Stimulated activated naive CD8-positive, alpha-beta T cell treated with anti-CD3 and anti-CD28 coated beads, Interleukin-15, amount 100 ng/mL, for 72 hours (primary cell): ENCODE measurements around the gene ETV3.

Experiments
- ATAC-seq: fragments of 150-1000 bp; cut with Tn5 transposase; 2 replicates; pipeline ENCODE4 v1.10.0; 2021; ENCODE audit warnings: mild to moderate bottlenecking, moderate library complexity
- DNase-seq, 2 donors: peaks; one replicate each; pipeline ENCODE4 v3.0.0; 2021 to 2022
- H3K27ac Mint-ChIP-seq, 2 donors: one replicate each; pipeline ENCODE4 v1.8.0; 2022; ENCODE audit warnings: mild to moderate bottlenecking in 2 of 2, mixed read lengths in 2 of 2, moderate library complexity in 2 of 2
- H3K27me3 Mint-ChIP-seq: one replicate; pipeline ENCODE4 v1.8.0; 2022; ENCODE audit warnings: mixed read lengths
- H3K4me1 Mint-ChIP-seq: one replicate; pipeline ENCODE4 v1.8.0; 2022; ENCODE audit warnings: mild to moderate bottlenecking, mixed read lengths
- H3K4me3 Mint-ChIP-seq, 2 donors: one replicate each; pipeline ENCODE4 v1.8.0; 2022; ENCODE audit warnings: mild to moderate bottlenecking in 2 of 2, mixed read lengths in 2 of 2, moderate library complexity in 1 of 2
- H3K9me3 Mint-ChIP-seq, 2 donors: one replicate each; pipeline ENCODE4 v1.8.0; 2022; ENCODE audit warnings: mixed read lengths in 2 of 2

Gene ETV3

GRCh38 chr1:157170677-157171515 lies 32.7 kb upstream of the ETV3 start:
- ATAC-seq (no peak), DNase-seq (peak; percentile 36 to 41)
- Mint-ChIP-seq H3K27ac (no peak overlapping the region), H3K4me1 (peaks cover 5% of the 10 kb centered on the region), H3K4me3 (no peak overlapping the region), H3K27me3 (peaks cover 26% of the 10 kb centered on the region), H3K9me3 (no peaks in the 10 kb centered on the region)

GRCh38 chr1:157168015-157168414 lies 29.8 kb upstream of the ETV3 start:
- no peak overlapping the region for H3K27ac Mint-ChIP-seq
- DNase-seq: no peak
- no peaks in the 10 kb centered on the region for H3K9me3 Mint-ChIP-seq
- H3K4me1 Mint-ChIP-seq: peaks cover 10% of the 10 kb centered on the region
- no peak for ATAC-seq
- no peak overlapping the region for H3K4me3 Mint-ChIP-seq
- peaks cover 37% of the 10 kb centered on the region for H3K27me3 Mint-ChIP-seq

DNA sequence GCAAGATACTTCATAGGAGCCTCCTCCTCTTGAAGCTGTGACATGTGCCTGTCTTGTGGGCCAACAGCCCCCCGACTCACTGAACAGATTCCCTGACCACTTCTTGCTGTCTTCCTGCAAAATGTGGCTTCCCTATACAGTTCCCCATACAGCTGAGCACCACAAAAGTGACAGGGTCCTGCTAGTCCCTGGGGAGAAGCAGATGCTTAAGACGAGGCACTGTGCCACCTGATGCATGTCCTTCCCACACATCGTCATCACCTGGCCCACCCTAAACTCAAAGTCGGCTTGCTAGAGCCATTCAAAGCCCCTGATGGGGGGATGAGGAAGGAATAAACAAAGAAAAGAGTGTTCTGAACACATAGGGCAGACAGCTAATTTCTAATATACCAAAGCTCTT lies 29.2 kb upstream of the ETV3 start:
- Mint-ChIP-seq H3K4me3 (no peak overlapping the region), H3K4me1 (peaks cover 8% of the 10 kb centered on the region), H3K9me3 (no peaks in the 10 kb centered on the region), H3K27ac (no peak overlapping the region), H3K27me3 (peaks cover 37% of the 10 kb centered on the region)
- DNase-seq (no peak), ATAC-seq (no peak)

- ATAC-seq: no peak
- H3K27ac Mint-ChIP-seq: no peak overlapping the region
- H3K4me3 Mint-ChIP-seq: no peak overlapping the region
- H3K4me1 Mint-ChIP-seq: peaks cover 8% of the 10 kb centered on the region
- no peaks in the 10 kb centered on the region for H3K9me3 Mint-ChIP-seq
- no peak for DNase-seq
- H3K27me3 Mint-ChIP-seq: peaks cover 33% of the 10 kb centered on the region
Observed at GRCh38 chr1:157166590-157166989, 28.4 kb upstream of the ETV3 start.

GRCh38 chr1:157163273-157164127 lies 25.3 kb upstream of the ETV3 start:
- peaks cover 20% of the 10 kb centered on the region for H3K27me3 Mint-ChIP-seq
- ATAC-seq: peak; percentile 74
- peaks cover 8% of the 10 kb centered on the region for H3K4me1 Mint-ChIP-seq
- peak overlapping the region; percentile 59 to 77 for H3K4me3 Mint-ChIP-seq
- peak; percentile 71 to 74 for DNase-seq
- peak overlapping the region in 1 of 2 donors; percentile 55 for H3K27ac Mint-ChIP-seq
- H3K9me3 Mint-ChIP-seq: no peaks in the 10 kb centered on the region

GRCh38 chr1:157162345-157162744 lies 24.1 kb upstream of the ETV3 start:
- no peaks in the 10 kb centered on the region for H3K9me3 Mint-ChIP-seq
- H3K4me1 Mint-ChIP-seq: peaks cover 8% of the 10 kb centered on the region
- H3K4me3 Mint-ChIP-seq: no peak overlapping the region
- ATAC-seq (no peak), DNase-seq (no peak)
- H3K27me3 Mint-ChIP-seq: peaks cover 30% of the 10 kb centered on the region
- no peak overlapping the region for H3K27ac Mint-ChIP-seq

DNA sequence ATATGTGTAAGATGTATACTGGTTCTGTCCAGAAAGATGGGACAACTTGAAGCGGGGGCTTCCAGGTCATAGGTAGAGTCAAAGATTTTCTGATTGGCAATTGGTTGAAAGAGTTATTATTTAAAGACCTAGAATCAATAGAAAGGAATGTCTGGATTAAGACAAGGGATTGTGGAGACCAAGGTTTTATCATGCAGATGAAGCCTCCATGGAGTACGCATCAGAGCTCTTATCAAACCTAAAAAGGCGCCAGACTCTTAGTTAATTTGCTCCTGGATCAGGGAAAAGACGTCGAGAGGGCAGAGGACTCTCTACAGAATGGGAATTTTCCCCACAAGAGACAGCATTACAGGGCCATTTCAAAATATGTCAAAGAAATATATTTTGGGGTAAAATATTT lies 23.7 kb upstream of the ETV3 start:
- ATAC-seq (no peak), DNase-seq (no peak)
- Mint-ChIP-seq H3K27me3 (peaks cover 31% of the 10 kb centered on the region), H3K9me3 (no peaks in the 10 kb centered on the region), H3K4me1 (peaks cover 8% of the 10 kb centered on the region), H3K27ac (no peak overlapping the region), H3K4me3 (no peak overlapping the region)

- ATAC-seq (no peak), DNase-seq (no peak)
- Mint-ChIP-seq H3K27me3 (peaks cover 36% of the 10 kb centered on the region), H3K4me1 (peaks cover 18% of the 10 kb centered on the region), H3K27ac (peak overlapping the region in 1 of 2 donors; percentile 30), H3K9me3 (no peaks in the 10 kb centered on the region), H3K4me3 (no peak overlapping the region)
Observed at GRCh38 chr1:157158967-157159366, 20.8 kb upstream of the ETV3 start.

GRCh38 chr1:157157501-157158190 lies 19.5 kb upstream of the ETV3 start:
- DNase-seq (no peak), ATAC-seq (no peak)
- Mint-ChIP-seq H3K27ac (no peak overlapping the region), H3K27me3 (peaks cover 35% of the 10 kb centered on the region), H3K9me3 (no peaks in the 10 kb centered on the region), H3K4me3 (no peak overlapping the region), H3K4me1 (peaks cover 19% of the 10 kb centered on the region)

DNA sequence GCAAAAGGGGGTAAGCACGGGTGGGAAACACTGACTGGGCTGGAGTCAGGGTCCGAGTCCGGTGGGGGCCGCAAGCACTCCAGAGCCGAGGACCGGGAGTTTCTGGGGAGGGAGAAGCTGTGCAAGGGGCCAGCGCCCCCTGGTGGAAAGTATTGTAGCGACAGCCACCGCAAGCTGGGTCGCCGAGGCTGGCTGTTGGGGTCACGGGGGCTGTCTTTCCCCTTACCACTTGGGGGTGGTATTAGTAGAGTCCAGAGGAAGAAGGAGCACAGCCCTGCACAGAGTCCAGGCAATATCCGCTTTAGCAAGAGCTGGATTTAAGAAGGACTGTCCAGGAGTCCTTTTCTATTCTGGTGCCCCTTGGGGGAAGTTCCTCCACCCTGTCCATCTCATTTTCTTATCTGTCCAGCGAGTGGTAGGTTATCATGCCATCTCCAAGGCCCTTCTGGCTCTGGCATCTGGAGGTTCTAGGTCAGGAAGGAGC lies 17.9 kb upstream of the ETV3 start:
- peaks cover 24% of the 10 kb centered on the region for H3K4me1 Mint-ChIP-seq
- peak overlapping the region in 1 of 2 donors; percentile 88 for H3K27ac Mint-ChIP-seq
- H3K4me3 Mint-ChIP-seq: peak overlapping the region; percentile 51 to 63
- peaks cover 35% of the 10 kb centered on the region for H3K27me3 Mint-ChIP-seq
- DNase-seq (peak; percentile 78 to 79), ATAC-seq (peak; percentile 79)
- no peaks in the 10 kb centered on the region for H3K9me3 Mint-ChIP-seq

- H3K4me1 Mint-ChIP-seq: peaks cover 29% of the 10 kb centered on the region
- peak overlapping the region; percentile 51 to 63 for H3K4me3 Mint-ChIP-seq
Observed at GRCh38 chr1:157155658-157156057, 17.5 kb upstream of the ETV3 start.

DNA sequence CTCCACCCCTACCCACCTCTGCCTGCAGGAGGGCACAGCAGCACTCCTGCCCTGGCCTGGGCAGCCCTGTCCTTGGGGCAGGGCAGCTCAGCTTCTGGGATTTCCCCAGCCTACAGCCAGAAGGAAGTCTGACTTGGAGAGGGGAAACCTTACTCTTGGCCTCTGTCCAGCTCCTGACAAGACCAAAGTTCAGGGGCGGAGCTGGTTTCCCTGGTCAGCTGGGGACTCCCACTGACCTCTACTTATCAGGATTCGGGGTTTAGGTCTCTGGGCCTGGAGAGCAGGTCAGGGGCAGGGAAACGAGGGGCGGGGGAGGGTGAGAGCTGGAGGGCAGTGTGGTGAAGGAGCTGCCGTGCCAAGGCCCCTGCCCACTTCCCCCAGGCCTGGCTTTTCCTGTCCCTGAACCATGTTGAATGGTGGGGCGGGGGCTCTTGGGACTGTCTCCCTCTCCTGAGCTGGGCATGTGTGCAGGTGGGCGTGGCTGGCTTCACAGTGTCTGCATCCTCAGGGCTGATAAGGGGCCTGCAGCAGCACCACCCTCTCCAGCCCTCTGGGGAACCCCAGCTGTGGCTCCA lies 16.8 kb upstream of the ETV3 start:
- H3K27me3 Mint-ChIP-seq: peaks cover 35% of the 10 kb centered on the region
- ATAC-seq (peak; percentile 35), DNase-seq (no peak)
- H3K27ac Mint-ChIP-seq: no peak overlapping the region
- H3K9me3 Mint-ChIP-seq: no peaks in the 10 kb centered on the region
- H3K4me3 Mint-ChIP-seq: no peak overlapping the region
- H3K4me1 Mint-ChIP-seq: peaks cover 32% of the 10 kb centered on the region

More at GRCh38 chr1:157155658-157156057, 17.5 kb upstream of the ETV3 start:
- Mint-ChIP-seq H3K9me3 (no peaks in the 10 kb centered on the region), H3K27ac (peak overlapping the region in 1 of 2 donors; percentile 88), H3K27me3 (peaks cover 35% of the 10 kb centered on the region)
- ATAC-seq (peak; percentile 43), DNase-seq (no peak)

DNA sequence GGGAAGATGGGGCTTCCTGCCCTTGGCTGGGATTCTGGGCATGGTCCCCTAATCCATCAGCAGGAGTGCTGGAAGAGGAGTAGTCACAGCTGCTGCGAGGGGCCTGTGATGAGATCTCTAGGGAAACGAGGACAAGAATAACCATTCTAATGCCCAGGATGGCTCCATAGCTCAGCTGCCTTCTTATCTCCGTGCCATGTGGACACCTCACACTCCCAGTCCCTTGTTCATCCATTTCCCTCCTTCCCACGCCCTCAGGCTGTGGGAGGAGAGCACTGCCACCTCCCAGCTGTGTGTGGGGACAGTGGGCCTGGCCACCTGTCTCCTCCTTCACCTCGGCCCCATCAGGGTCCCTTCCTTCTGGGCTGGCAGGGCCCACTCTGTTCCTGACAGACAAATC lies 16.1 kb upstream of the ETV3 start:
- DNase-seq: no peak
- Mint-ChIP-seq H3K4me1 (peaks cover 32% of the 10 kb centered on the region), H3K9me3 (no peaks in the 10 kb centered on the region), H3K27me3 (peaks cover 32% of the 10 kb centered on the region), H3K27ac (no peak overlapping the region), H3K4me3 (no peak overlapping the region)
- ATAC-seq: peak; percentile 5

- DNase-seq: no peak
- no peaks in the 10 kb centered on the region for H3K9me3 Mint-ChIP-seq
- peaks cover 33% of the 10 kb centered on the region for H3K4me1 Mint-ChIP-seq
- H3K27me3 Mint-ChIP-seq: peaks cover 27% of the 10 kb centered on the region
- no peak overlapping the region for H3K27ac Mint-ChIP-seq
- ATAC-seq: no peak
- no peak overlapping the region for H3K4me3 Mint-ChIP-seq
Observed at GRCh38 chr1:157153746-157154145, 15.6 kb upstream of the ETV3 start.

DNA sequence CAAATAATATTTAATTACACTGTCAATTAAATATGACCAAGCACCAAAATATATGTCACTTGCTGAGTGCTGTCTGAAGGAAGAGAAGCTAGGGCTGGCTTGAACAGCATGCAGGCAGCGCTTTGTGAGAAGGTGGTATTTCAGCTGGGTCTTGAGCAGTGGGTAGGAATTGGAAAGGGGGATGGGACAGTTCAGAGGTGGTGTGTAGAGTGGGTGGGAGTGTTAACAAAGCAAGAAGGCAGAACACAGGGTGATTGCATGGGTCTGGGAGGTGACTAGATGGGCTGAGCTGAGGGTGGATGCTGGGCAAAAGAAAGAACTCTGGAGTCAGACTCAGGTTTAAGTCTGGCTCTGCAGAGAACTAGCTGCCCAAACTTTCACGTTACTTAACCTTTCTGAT lies 14.3 kb upstream of the ETV3 start:
- ATAC-seq: no peak
- H3K4me1 Mint-ChIP-seq: peaks cover 42% of the 10 kb centered on the region
- H3K27ac Mint-ChIP-seq: no peak overlapping the region
- no peak overlapping the region for H3K4me3 Mint-ChIP-seq
- no peaks in the 10 kb centered on the region for H3K9me3 Mint-ChIP-seq
- H3K27me3 Mint-ChIP-seq: peaks cover 16% of the 10 kb centered on the region
- DNase-seq: no peak
